Inferior parietal cortex (tissue), 1 donor: ENCODE measurements around the gene MYH8.

Source experiments
- DNase-seq: peaks from one replicate; pipeline ENCODE4 v3.0.0-alpha.2; 2016; ENCODE audit errors: extremely low spot score

MYH8 gene

GRCh38 chr17:10384175-10384574 is 37.6 kb downstream of the MYH8 start:
- no peak for DNase-seq

- peak; percentile 53 for DNase-seq
Measured at GRCh38 chr17:10380631-10381408, 40.9 kb downstream of the MYH8 start.

GRCh38 chr17:10372906-10373305 is 48.8 kb downstream of the MYH8 start, which contains the start of gene MYH13:
MYH13 (minus strand) TSS chr17:10373006; CDS start chr17:10364530, 8,476 bp downstream.
- DNase-seq = no peak

- no peak for DNase-seq
Measured at GRCh38 chr17:10370016-10370608, 51.6 kb downstream of the MYH8 start.

- no peak for DNase-seq
Measured at GRCh38 chr17:10369239-10369638, 52.5 kb downstream of the MYH8 start.

- no peak for DNase-seq
Measured at GRCh38 chr17:10368561-10368960, 53.2 kb downstream of the MYH8 start.

- no peak for DNase-seq
Measured at GRCh38 chr17:10360578-10360977, 61.2 kb downstream of the MYH8 start.

- DNase-seq = no peak
Measured at GRCh38 chr17:10357768-10358167, 64.0 kb downstream of the MYH8 start.

- no peak for DNase-seq
Measured at GRCh38 chr17:10354651-10355050, 67.1 kb downstream of the MYH8 start.

- DNase-seq = no peak
Measured at GRCh38 chr17:10352893-10353292, 68.9 kb downstream of the MYH8 start.

- DNase-seq = no peak
Measured at GRCh38 chr17:10349403-10349802, 72.3 kb downstream of the MYH8 start.

- no peak for DNase-seq
Measured at GRCh38 chr17:10344816-10345215, 76.9 kb downstream of the MYH8 start.
